SK-N-SH treated with all-trans-retinoic acid at 6 μM for 48 hours (cell line): ENCODE measurements around the gene APOH.

ENCODE experiments used
- ATAC-seq: fragments of 200-7000 bp; cut with Tn5 transposase; 3 replicates; pipeline ENCODE4 v1.9.1; 2020; ENCODE audit warnings: mild to moderate bottlenecking, moderate library complexity
- ARNTL ChIP-seq: fragments of 450-650 bp; formaldehyde crosslinking; IDR thresholded peaks from 2 replicates; pipeline ENCODE4 v1.5.0; 2020; ENCODE audit warnings: low read depth, mild to moderate bottlenecking, moderate library complexity, borderline replicate concordance
- BACH2 ChIP-seq: fragments of 250-450 bp; sonication (Bioruptor Pico); IDR thresholded peaks from 2 replicates; pipeline ENCODE4 v1.9.0; 2021; ENCODE audit warnings: mild to moderate bottlenecking, borderline replicate concordance
- CREB5 ChIP-seq: fragments of 250-450 bp; sonication (Bioruptor Pico); IDR thresholded peaks from 2 replicates; pipeline ENCODE4 v1.5.1; 2020; ENCODE audit warnings: low read depth, mild to moderate bottlenecking, moderate library complexity
- CSDC2 ChIP-seq: fragments of 250-450 bp; sonication (Bioruptor Pico); IDR thresholded peaks from 2 replicates; pipeline ENCODE4 v1.5.0; 2020; ENCODE audit warnings: mild to moderate bottlenecking, moderate library complexity
- CSRNP3 ChIP-seq: fragments of 250-450 bp; sonication (Bioruptor Pico); IDR thresholded peaks from 2 replicates; pipeline ENCODE4 v1.5.1; 2021; ENCODE audit warnings: mild to moderate bottlenecking, moderate library complexity
- ESRRG ChIP-seq: fragments of 250-450 bp; sonication (Bioruptor Pico); IDR thresholded peaks from 2 replicates; pipeline ENCODE4 v1.6.1; 2021; ENCODE audit warnings: mild to moderate bottlenecking
- ISL1 ChIP-seq: fragments of 250-450 bp; sonication (Bioruptor Pico); IDR thresholded peaks from 2 replicates; pipeline ENCODE4 v2.1.2; 2022; ENCODE audit warnings: mild to moderate bottlenecking, moderate library complexity
- OSR1 ChIP-seq: fragments of 250-450 bp; sonication (Bioruptor Pico); IDR thresholded peaks from 2 replicates; pipeline ENCODE4 v1.8.0; 2022; ENCODE audit warnings: moderate library complexity, mild to moderate bottlenecking, inconsistent platforms
- PPARA ChIP-seq: fragments of 250-450 bp; sonication (Bioruptor Pico); IDR thresholded peaks from 2 replicates; pipeline ENCODE4 v1.5.0; 2020; ENCODE audit warnings: mild to moderate bottlenecking, borderline replicate concordance
- RARB ChIP-seq: fragments of 250-450 bp; sonication (Bioruptor Pico); IDR thresholded peaks from 2 replicates; pipeline ENCODE4 v1.8.0; 2021; ENCODE audit warnings: mild to moderate bottlenecking, moderate library complexity
- SNAI2 ChIP-seq: fragments of 250-450 bp; sonication (Bioruptor Pico); IDR thresholded peaks from 2 replicates; pipeline ENCODE4 v1.5.0; 2020; ENCODE audit warnings: mild to moderate bottlenecking, moderate library complexity
- TCF4 ChIP-seq: fragments of 250-450 bp; sonication (Bioruptor Pico); IDR thresholded peaks from 2 replicates; pipeline ENCODE4 v1.8.0; 2021; ENCODE audit warnings: mild to moderate bottlenecking, moderate library complexity, borderline replicate concordance
- TOX ChIP-seq: fragments of 250-450 bp; sonication (Bioruptor Pico); IDR thresholded peaks from 2 replicates; pipeline ENCODE4 v1.8.0; 2021; ENCODE audit warnings: mild to moderate bottlenecking, moderate library complexity, borderline replicate concordance
- ZC3H10 ChIP-seq: fragments of 250-450 bp; sonication (Bioruptor Pico); IDR thresholded peaks from 2 replicates; pipeline ENCODE4 v1.5.1; 2021; ENCODE audit warnings: mild to moderate bottlenecking, moderate library complexity
- ZFP3 ChIP-seq: fragments of 250-450 bp; sonication (Bioruptor Pico); IDR thresholded peaks from 2 replicates; pipeline ENCODE4 v1.5.0; 2020; ENCODE audit warnings: mild to moderate bottlenecking, moderate library complexity
- ZFP30 ChIP-seq: fragments of 450-650 bp; formaldehyde crosslinking; IDR thresholded peaks from 2 replicates; pipeline ENCODE4 v1.5.0; 2022; ENCODE audit warnings: mild to moderate bottlenecking, moderate library complexity
- ZNF565 ChIP-seq: fragments of 450-650 bp; formaldehyde crosslinking; conservative IDR thresholded peaks from 2 replicates; pipeline ENCODE4 v1.5.0; 2020; ENCODE audit warnings: low read depth, mild to moderate bottlenecking, moderate library complexity
- ZNF70 ChIP-seq: fragments of 450-650 bp; formaldehyde crosslinking; IDR thresholded peaks from 2 replicates; pipeline ENCODE4 v1.5.0; 2020; ENCODE audit warnings: mild to moderate bottlenecking, moderate library complexity
- ZNF8 ChIP-seq: fragments of 450-650 bp; formaldehyde crosslinking; IDR thresholded peaks from 2 replicates; pipeline ENCODE4 v1.5.0; 2020; ENCODE audit warnings: mild to moderate bottlenecking, moderate library complexity
- TF ChIP-seq, protein P1 (sequence below): fragments of 250-450 bp; sonication (Bioruptor Pico); IDR thresholded peaks from 2 replicates; pipeline ENCODE4 v1.8.0; 2020; ENCODE audit warnings: mild to moderate bottlenecking, moderate library complexity, borderline replicate concordance
- TF ChIP-seq, protein P2 (sequence below): fragments of 250-450 bp; sonication (Bioruptor Pico); IDR thresholded peaks from 2 replicates; pipeline ENCODE4 v1.8.0; 2021; ENCODE audit warnings: low read depth, mild to moderate bottlenecking, moderate library complexity, borderline replicate concordance

The APOH gene

DNA sequence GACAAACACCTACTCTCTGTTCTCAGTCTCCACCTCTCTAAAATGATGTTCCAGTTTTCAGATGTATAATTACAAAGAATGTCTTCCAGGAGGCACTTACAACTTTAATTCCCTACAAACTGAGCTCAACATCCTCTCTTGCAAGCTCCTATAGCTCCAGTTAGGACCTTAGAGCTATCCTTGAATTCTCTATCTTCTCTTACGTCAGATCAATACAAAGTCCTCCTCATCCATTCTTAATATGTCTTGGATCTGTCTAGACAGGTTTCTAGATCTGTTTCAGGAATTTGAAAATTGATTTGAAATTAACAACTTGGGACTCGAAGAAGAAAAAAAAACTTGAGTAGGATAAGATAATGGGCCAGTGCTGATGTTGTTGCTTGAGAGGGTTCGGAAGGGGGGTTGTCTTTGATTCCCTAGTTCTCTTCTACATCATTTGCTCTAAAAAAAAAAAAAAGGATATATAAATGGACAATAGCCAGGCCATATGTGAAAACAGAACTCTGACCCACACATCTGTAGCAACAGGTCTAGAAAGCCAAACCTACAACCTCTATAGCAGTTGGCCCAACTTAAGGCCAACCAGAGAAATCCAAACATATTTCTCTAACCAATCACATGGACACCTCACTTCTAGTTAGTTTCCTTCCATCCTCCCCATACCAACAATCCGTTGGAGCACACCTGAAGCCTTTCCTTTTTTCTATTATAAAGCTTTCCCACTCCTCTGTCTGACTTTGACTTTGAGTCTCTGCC, 746 bp upstream of the APOH start (continued):
- TF ChIP-seq CREB5 (CRISPR knock-in tag), result no peak

- ATAC-seq, result no peak
- no peak for TF ChIP-seq PPARA (CRISPR knock-in tag)
- TF ChIP-seq ZNF8 (CRISPR knock-in tag), result no peak
- TF ChIP-seq, protein P1, sequence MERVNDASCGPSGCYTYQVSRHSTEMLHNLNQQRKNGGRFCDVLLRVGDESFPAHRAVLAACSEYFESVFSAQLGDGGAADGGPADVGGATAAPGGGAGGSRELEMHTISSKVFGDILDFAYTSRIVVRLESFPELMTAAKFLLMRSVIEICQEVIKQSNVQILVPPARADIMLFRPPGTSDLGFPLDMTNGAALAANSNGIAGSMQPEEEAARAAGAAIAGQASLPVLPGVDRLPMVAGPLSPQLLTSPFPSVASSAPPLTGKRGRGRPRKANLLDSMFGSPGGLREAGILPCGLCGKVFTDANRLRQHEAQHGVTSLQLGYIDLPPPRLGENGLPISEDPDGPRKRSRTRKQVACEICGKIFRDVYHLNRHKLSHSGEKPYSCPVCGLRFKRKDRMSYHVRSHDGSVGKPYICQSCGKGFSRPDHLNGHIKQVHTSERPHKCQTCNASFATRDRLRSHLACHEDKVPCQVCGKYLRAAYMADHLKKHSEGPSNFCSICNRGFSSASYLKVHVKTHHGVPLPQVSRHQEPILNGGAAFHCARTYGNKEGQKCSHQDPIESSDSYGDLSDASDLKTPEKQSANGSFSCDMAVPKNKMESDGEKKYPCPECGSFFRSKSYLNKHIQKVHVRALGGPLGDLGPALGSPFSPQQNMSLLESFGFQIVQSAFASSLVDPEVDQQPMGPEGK (CRISPR knock-in tag), result no peak
- no peak for TF ChIP-seq ESRRG
- TF ChIP-seq, protein P2, sequence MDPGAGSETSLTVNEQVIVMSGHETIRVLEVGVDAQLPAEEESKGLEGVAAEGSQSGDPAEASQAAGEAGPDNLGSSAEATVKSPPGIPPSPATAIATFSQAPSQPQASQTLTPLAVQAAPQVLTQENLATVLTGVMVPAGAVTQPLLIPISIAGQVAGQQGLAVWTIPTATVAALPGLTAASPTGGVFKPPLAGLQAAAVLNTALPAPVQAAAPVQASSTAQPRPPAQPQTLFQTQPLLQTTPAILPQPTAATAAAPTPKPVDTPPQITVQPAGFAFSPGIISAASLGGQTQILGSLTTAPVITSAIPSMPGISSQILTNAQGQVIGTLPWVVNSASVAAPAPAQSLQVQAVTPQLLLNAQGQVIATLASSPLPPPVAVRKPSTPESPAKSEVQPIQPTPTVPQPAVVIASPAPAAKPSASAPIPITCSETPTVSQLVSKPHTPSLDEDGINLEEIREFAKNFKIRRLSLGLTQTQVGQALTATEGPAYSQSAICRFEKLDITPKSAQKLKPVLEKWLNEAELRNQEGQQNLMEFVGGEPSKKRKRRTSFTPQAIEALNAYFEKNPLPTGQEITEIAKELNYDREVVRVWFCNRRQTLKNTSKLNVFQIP (CRISPR knock-in tag), result no peak
- no peak for TF ChIP-seq ZNF70 (CRISPR knock-in tag)
- TF ChIP-seq TCF4, result no peak
- TF ChIP-seq BACH2 (CRISPR knock-in tag), result no peak
- TF ChIP-seq ZFP3, result no peak
- no peak for TF ChIP-seq ZNF565 (CRISPR knock-in tag)
- no peak for TF ChIP-seq CSDC2 (CRISPR knock-in tag)
- TF ChIP-seq SNAI2 (CRISPR knock-in tag), result no peak
- TF ChIP-seq CSRNP3 (CRISPR knock-in tag), result no peak
- no peak for TF ChIP-seq RARB (CRISPR knock-in tag)
- TF ChIP-seq OSR1 (CRISPR knock-in tag), result no peak
These were observed 1.8 kb downstream of the APOH start for GRCh38 chr17:66227212-66228045.

GRCh38 chr17:66222798-66223350, 6.3 kb downstream of the APOH start:
- no peak for TF ChIP-seq TOX (CRISPR knock-in tag)
- TF ChIP-seq OSR1 (CRISPR knock-in tag), result no peak
- no peak for TF ChIP-seq CSDC2 (CRISPR knock-in tag)
- no peak for TF ChIP-seq ZFP3
- TF ChIP-seq ARNTL (CRISPR knock-in tag), result no peak
- TF ChIP-seq RARB (CRISPR knock-in tag), result no peak
- TF ChIP-seq ZNF70 (CRISPR knock-in tag), result no peak
- TF ChIP-seq ZC3H10 (CRISPR knock-in tag), result no peak
- no peak for TF ChIP-seq ZNF8 (CRISPR knock-in tag)
- no peak for TF ChIP-seq ZFP30
- no peak for TF ChIP-seq ISL1 (CRISPR knock-in tag)
- TF ChIP-seq ESRRG, result no peak
- TF ChIP-seq, all 23 proteins: peak for 0
- ATAC-seq, result no peak
